NT2/D1 (cell line): ENCODE measurements around the gene SHB.

ENCODE experiments used
- DNase-seq: peaks from one replicate; pipeline ENCODE4 v3.0.0-alpha.2; 2011; ENCODE audit warnings: low read depth, low spot score
- H3K27me3 ChIP-seq: 2 replicates; pipeline ENCODE4 v1.6.0; 2011; ENCODE audit warnings: mild to moderate bottlenecking; ENCODE audit not compliant: insufficient read length, insufficient read depth
- H3K36me3 ChIP-seq: 2 replicates; pipeline ENCODE4 v1.6.1; 2011; ENCODE audit warnings: mild to moderate bottlenecking, low read length, mixed read lengths; ENCODE audit not compliant: insufficient read depth, insufficient read length
- H3K4me1 ChIP-seq: 2 replicates; pipeline ENCODE4 v1.5.1; 2011; ENCODE audit not compliant: insufficient read depth, insufficient read length
- H3K4me3 ChIP-seq: 2 replicates; pipeline ENCODE4 v1.5.1; 2011; ENCODE audit warnings: low read depth; ENCODE audit not compliant: insufficient read length
- H3K9ac ChIP-seq: 2 replicates; pipeline ENCODE4 v1.6.0; 2011; ENCODE audit warnings: low read depth; ENCODE audit not compliant: insufficient read length
- H3K9me3 ChIP-seq: 2 replicates; pipeline ENCODE4 v1.5.1; 2011; ENCODE audit warnings: mild to moderate bottlenecking, low read length; ENCODE audit not compliant: insufficient read depth
- SUZ12 ChIP-seq: IDR thresholded peaks from 2 replicates; pipeline ENCODE4 v1.6.1; 2011; ENCODE audit not compliant: insufficient read length, insufficient read depth; ENCODE audit errors: extremely low read depth
- YY1 ChIP-seq: IDR thresholded peaks from 2 replicates; pipeline ENCODE4 v1.6.1; 2011; ENCODE audit not compliant: insufficient read length, insufficient read depth
- ZNF274 ChIP-seq: IDR thresholded peaks from 2 replicates; pipeline ENCODE4 v1.6.1; 2011; ENCODE audit warnings: mild to moderate bottlenecking, low read depth, low read length

The SHB gene

GRCh38 chr9:37928552-37929430 is 140.2 kb downstream of the SHB start:
- Histone ChIP-seq H3K27me3 (no peaks in the 10 kb centered on the region), H3K9me3 (no peaks in the 10 kb centered on the region), H3K36me3 (peaks cover 58% of the 10 kb centered on the region), H3K9ac (no peak overlapping the region), H3K4me3 (no peak overlapping the region), H3K4me1 (peaks cover 26% of the 10 kb centered on the region)
- no peak for DNase-seq
- TF ChIP-seq YY1 (no peak), ZNF274 (no peak), SUZ12 (no peak)

- H3K36me3 ChIP-seq, result peaks cover 58% of the 10 kb centered on the region
- H3K27me3 ChIP-seq, result no peaks in the 10 kb centered on the region
- DNase-seq, result no peak
- H3K9ac ChIP-seq, result no peak overlapping the region
- no peak for TF ChIP-seq YY1
- TF ChIP-seq SUZ12, result no peak
- no peak for TF ChIP-seq ZNF274
- H3K4me1 ChIP-seq, result peaks cover 35% of the 10 kb centered on the region
- H3K9me3 ChIP-seq, result no peaks in the 10 kb centered on the region
- H3K4me3 ChIP-seq, result no peak overlapping the region
Observed at GRCh38 chr9:37927601-37928551, 141.2 kb downstream of the SHB start.

GRCh38 chr9:37927132-37927531 is 141.9 kb downstream of the SHB start:
- no peak overlapping the region for H3K9ac ChIP-seq
- H3K36me3 ChIP-seq, result peaks cover 59% of the 10 kb centered on the region
- no peaks in the 10 kb centered on the region for H3K9me3 ChIP-seq
- peaks cover 43% of the 10 kb centered on the region for H3K4me1 ChIP-seq
- no peaks in the 10 kb centered on the region for H3K27me3 ChIP-seq
- DNase-seq, result no peak
- H3K4me3 ChIP-seq, result no peak overlapping the region
- TF ChIP-seq YY1 (no peak), SUZ12 (no peak), ZNF274 (no peak)

- no peak for DNase-seq
- Histone ChIP-seq H3K9me3 (no peaks in the 10 kb centered on the region), H3K27me3 (no peaks in the 10 kb centered on the region), H3K4me3 (no peak overlapping the region), H3K36me3 (peaks cover 63% of the 10 kb centered on the region), H3K4me1 (peaks cover 43% of the 10 kb centered on the region), H3K9ac (no peak overlapping the region)
- TF ChIP-seq SUZ12 (no peak), ZNF274 (no peak), YY1 (no peak)
Observed at GRCh38 chr9:37926737-37927118, 142.3 kb downstream of the SHB start.

GRCh38 chr9:37925786-37926736 is 143.0 kb downstream of the SHB start:
- H3K9ac ChIP-seq, result no peak overlapping the region
- H3K9me3 ChIP-seq, result no peaks in the 10 kb centered on the region
- H3K4me1 ChIP-seq, result peaks cover 43% of the 10 kb centered on the region
- no peak for DNase-seq
- no peak for TF ChIP-seq SUZ12
- no peak for TF ChIP-seq YY1
- no peak overlapping the region for H3K4me3 ChIP-seq
- H3K27me3 ChIP-seq, result no peaks in the 10 kb centered on the region
- H3K36me3 ChIP-seq, result peaks cover 68% of the 10 kb centered on the region

- Histone ChIP-seq H3K27me3 (no peaks in the 10 kb centered on the region), H3K9me3 (no peaks in the 10 kb centered on the region), H3K4me3 (no peak overlapping the region), H3K9ac (no peak overlapping the region), H3K36me3 (peaks cover 76% of the 10 kb centered on the region), H3K4me1 (peaks cover 49% of the 10 kb centered on the region)
- DNase-seq, result no peak
- no peak for TF ChIP-seq ZNF274
- no peak for TF ChIP-seq SUZ12
- TF ChIP-seq YY1, result no peak
Observed at GRCh38 chr9:37925006-37925405, 144.0 kb downstream of the SHB start.
